BJ (cell line): ENCODE results near the gene FETUB. TPM values are rescaled to one million over a fixed set of nuclear protein-coding genes. Genes with fewer than 3 reads are reported as not detected.
A peak's percentile ranks its signal among the peaks of the same experiment; 100 is the strongest.

Experiments used
- CTCF ChIA-PET: fragments of 350-600 bp; formaldehyde crosslinking; extraction: SDS; loops from one replicate; lab custom pipeline; 2021; ENCODE audit warnings: antibody characterized with exemption, inconsistent platforms; lab: Yijun Ruan, JAX
- POLR2A ChIA-PET: fragments of 300-600 bp; sonication (Branson Sonifier 250); formaldehyde crosslinking; extraction: SDS; loops from one replicate; lab custom pipeline; 2021; ENCODE audit warnings: antibody characterized with exemption; lab: Charles Lee
- DNase-seq: peaks from one replicate; pipeline ENCODE4 v3.0.0-alpha.2; 2011; ENCODE audit warnings: low read depth
- H3K27me3 ChIP-seq: 2 replicates; pipeline ENCODE4 v1.6.0; 2011; ENCODE audit warnings: low read length; ENCODE audit not compliant: control insufficient read depth, insufficient read depth
- H3K36me3 ChIP-seq: 2 replicates; pipeline ENCODE4 v1.5.1; 2011; ENCODE audit warnings: low read length; ENCODE audit not compliant: control insufficient read depth, insufficient read depth
- H3K4me3 ChIP-seq: 2 replicates; pipeline ENCODE4 v1.5.1; 2011; ENCODE audit warnings: low read depth, mild to moderate bottlenecking, control low read depth, low read length
- CTCF ChIP-seq: IDR thresholded peaks from 2 replicates; pipeline ENCODE4 v1.5.1; 2011; ENCODE audit warnings: low read depth, mild to moderate bottlenecking, control low read depth, inconsistent platforms, low read length, moderate library complexity; ENCODE audit not compliant: insufficient read depth
- polyA plus RNA-seq: library from polyadenylated mRNA; depleted of rRNA; stranded (reverse); fragments of >200 nt; gene quantifications from 2 replicates; pipeline ENCODE4 v1.2.3, GENCODE V29; 2011

The FETUB gene
- polyA plus RNA-seq, 1 experiment, result not detected

- no peak for TF ChIP-seq CTCF
- CTCF ChIA-PET, result interaction anchor here (6.7 kb wide), 1 partner anchor 10 kb away, joined by 51 read pairs; no protein-coding TSS in a partner anchor
- H3K27me3 ChIP-seq, result no peaks in the 10 kb centered on the region
- POLR2A ChIA-PET, result no interaction called here
- no peak overlapping the region for H3K4me3 ChIP-seq
- no peak for DNase-seq
- H3K36me3 ChIP-seq, result no peaks in the 10 kb centered on the region
These were observed 34.3 kb upstream of the FETUB start for GRCh38 chr3:186605561-186606545.

- Histone ChIP-seq H3K27me3 (peaks cover 3% of the 10 kb centered on the region; the same call in 1 of the 2 replicates), H3K36me3 (no peaks in the 10 kb centered on the region), H3K4me3 (no peak overlapping the region)
- no peak for DNase-seq
- no peak for TF ChIP-seq CTCF
- CTCF ChIA-PET, result interaction anchor here (0.8 to 14.1 kb wide), 3 partner anchors 8 to 214 kb away, joined by 3 to 196 read pairs (median 9); no protein-coding TSS in a partner anchor
- POLR2A ChIA-PET, result no interaction called here
These were observed 31.5 kb upstream of the FETUB start for GRCh38 chr3:186608624-186609215.

GRCh38 chr3:186609247-186609868 lies 30.8 kb upstream of the FETUB start:
- no peak overlapping the region for H3K4me3 ChIP-seq
- peaks cover 3% of the 10 kb centered on the region; the same call in 1 of the 2 replicates for H3K27me3 ChIP-seq
- no peak for DNase-seq
- peak; percentile 24; the same call in 1 of the 2 replicates for TF ChIP-seq CTCF
- H3K36me3 ChIP-seq, result no peaks in the 10 kb centered on the region
- POLR2A ChIA-PET, result no interaction called here
- CTCF ChIA-PET, result interaction anchor here (0.8 to 14.1 kb wide), 3 partner anchors 19 to 350 kb away, joined by 3 to 196 read pairs (median 6); no protein-coding TSS in a partner anchor

- H3K27me3 ChIP-seq, result peaks cover 3% of the 10 kb centered on the region; the same call in 1 of the 2 replicates
- no peak for DNase-seq
- no peaks in the 10 kb centered on the region for H3K36me3 ChIP-seq
- ChIA-PET CTCF (interaction anchor here (14.1 kb wide), 1 partner anchor 211 kb away, joined by 196 read pairs; no protein-coding TSS in a partner anchor), POLR2A (no interaction called here)
- no peak for TF ChIP-seq CTCF
- no peak overlapping the region for H3K4me3 ChIP-seq
These were observed 28.1 kb upstream of the FETUB start for GRCh38 chr3:186612065-186612464.
